ENCODE measurements around the gene ZNF93. TPM values are rescaled to one million over a fixed set of nuclear protein-coding genes. Genes with fewer than 3 reads are reported as not detected.
"Not testable (repeated sequence)": the region's sequence is repeated elsewhere in the genome, so short reads cannot be mapped to it uniquely, and the experiment has no call there.

ZNF93 gene
- polyA plus RNA-seq (2013, experiment 1 of 4), result 47.6 TPM
- 57.2 TPM for polyA plus RNA-seq (2013, experiment 2 of 4)
- polyA plus RNA-seq (2013, experiment 3 of 4), result 44.3 TPM
- polyA plus RNA-seq (2013, experiment 4 of 4), result 45.4 TPM

- peak within 1 kb of the TSS; percentile 68 for H3K4me3 ChIP-seq (ENCODE audit: insufficient read depth, low read depth, low read length)
- 2% methylated on average over 35 of the region's 35 CpGs for WGBS, 2 experiments
- peak within 1 kb of the TSS; percentile 99 for H3K27ac ChIP-seq (ENCODE audit: insufficient read depth, low read depth, low read length, poor library complexity, severe bottlenecking)
- H3K9me3 ChIP-seq (ENCODE audit: control insufficient read depth, low read length), result no peaks in the 10 kb centered on the region
- H3K4me1 ChIP-seq (ENCODE audit: control insufficient read depth, insufficient read depth, low read length), result peaks cover 4% of the 10 kb centered on the region
- H3K36me3 ChIP-seq (ENCODE audit: control insufficient read depth, insufficient read depth, low read length), result no peaks in the 10 kb centered on the region
- H3K27me3 ChIP-seq (ENCODE audit: control insufficient read depth, insufficient read depth, low read length, poor library complexity, severe bottlenecking), result no peaks in the 10 kb centered on the region
These were observed at the start of gene ZNF93 for GRCh38 chr19:19900729-19901444. ZNF93 (plus strand) TSS chr19:19900946; CDS start chr19:19901089, 143 bp downstream.

GRCh38 chr19:19851740-19852139, 49.0 kb upstream of the ZNF93 start:
- not testable (repeated sequence) for H3K27me3 ChIP-seq (ENCODE audit: control insufficient read depth, insufficient read depth, low read length, poor library complexity, severe bottlenecking); H3K36me3 ChIP-seq (ENCODE audit: control insufficient read depth, insufficient read depth, low read length); H3K4me1 ChIP-seq (ENCODE audit: control insufficient read depth, insufficient read depth, low read length); H3K9me3 ChIP-seq (ENCODE audit: control insufficient read depth, low read length); H3K27ac ChIP-seq (ENCODE audit: insufficient read depth, low read depth, low read length, poor library complexity, severe bottlenecking); H3K4me3 ChIP-seq (ENCODE audit: insufficient read depth, low read depth, low read length)
- WGBS, 2 experiments, result 91 to 94% methylated on average over 2 of the region's 2 CpGs

- Histone ChIP-seq H3K36me3 (ENCODE audit: control insufficient read depth, insufficient read depth, low read length) (no peaks in the 10 kb centered on the region), H3K4me3 (ENCODE audit: insufficient read depth, low read depth, low read length) (no peak overlapping the region), H3K4me1 (ENCODE audit: control insufficient read depth, insufficient read depth, low read length) (no peaks in the 10 kb centered on the region), H3K9me3 (ENCODE audit: control insufficient read depth, low read length) (no peaks in the 10 kb centered on the region), H3K27me3 (ENCODE audit: control insufficient read depth, insufficient read depth, low read length, poor library complexity, severe bottlenecking) (no peaks in the 10 kb centered on the region), H3K27ac (ENCODE audit: insufficient read depth, low read depth, low read length, poor library complexity, severe bottlenecking) (no peak overlapping the region)
- WGBS, 2 experiments, result 86 to 93% methylated on average over 2 of the region's 2 CpGs
These were observed 42.0 kb upstream of the ZNF93 start for GRCh38 chr19:19858751-19859150.

- Histone ChIP-seq H3K27ac (ENCODE audit: insufficient read depth, low read depth, low read length, poor library complexity, severe bottlenecking) (no peak overlapping the region), H3K9me3 (ENCODE audit: control insufficient read depth, low read length) (no peaks in the 10 kb centered on the region), H3K27me3 (ENCODE audit: control insufficient read depth, insufficient read depth, low read length, poor library complexity, severe bottlenecking) (no peaks in the 10 kb centered on the region), H3K4me3 (ENCODE audit: insufficient read depth, low read depth, low read length) (peak overlapping the region; percentile 32), H3K36me3 (ENCODE audit: control insufficient read depth, insufficient read depth, low read length) (no peaks in the 10 kb centered on the region), H3K4me1 (ENCODE audit: control insufficient read depth, insufficient read depth, low read length) (no peaks in the 10 kb centered on the region)
- 81% methylated on average over 29 of the region's 29 CpGs for WGBS, 2 experiments
These were observed 39.9 kb upstream of the ZNF93 start for GRCh38 chr19:19860756-19861390.

- H3K4me3 ChIP-seq (ENCODE audit: insufficient read depth, low read depth, low read length), result peak within 1 kb of the TSS; percentile 73
- no peaks in the 10 kb centered on the region for H3K36me3 ChIP-seq (ENCODE audit: control insufficient read depth, insufficient read depth, low read length)
- H3K4me1 ChIP-seq (ENCODE audit: control insufficient read depth, insufficient read depth, low read length), result no peaks in the 10 kb centered on the region
- no peaks in the 10 kb centered on the region for H3K9me3 ChIP-seq (ENCODE audit: control insufficient read depth, low read length)
- H3K27me3 ChIP-seq (ENCODE audit: control insufficient read depth, insufficient read depth, low read length, poor library complexity, severe bottlenecking), result no peaks in the 10 kb centered on the region
- WGBS, 2 experiments, result 7 to 9% methylated on average over 41 to 43 of the region's 43 CpGs
- peak within 1 kb of the TSS; percentile 98 for H3K27ac ChIP-seq (ENCODE audit: insufficient read depth, low read depth, low read length, poor library complexity, severe bottlenecking)
These were observed 34.8 kb upstream of the ZNF93 start, which contains the start of gene ZNF253 for GRCh38 chr19:19865750-19866610. ZNF253 (plus strand) TSS chr19:19865882; CDS start chr19:19865997, 115 bp downstream.

GRCh38 chr19:19866611-19867248, 34.0 kb upstream of the ZNF93 start:
- no peaks in the 10 kb centered on the region for H3K9me3 ChIP-seq (ENCODE audit: control insufficient read depth, low read length)
- peaks cover 3% of the 10 kb centered on the region for H3K36me3 ChIP-seq (ENCODE audit: control insufficient read depth, insufficient read depth, low read length)
- H3K4me3 ChIP-seq (ENCODE audit: insufficient read depth, low read depth, low read length), result peak overlapping the region; percentile 73
- 14 to 24% methylated on average over 23 of the region's 23 CpGs for WGBS, 2 experiments
- H3K27ac ChIP-seq (ENCODE audit: insufficient read depth, low read depth, low read length, poor library complexity, severe bottlenecking), result peak overlapping the region; percentile 98
- H3K27me3 ChIP-seq (ENCODE audit: control insufficient read depth, insufficient read depth, low read length, poor library complexity, severe bottlenecking), result no peaks in the 10 kb centered on the region
- H3K4me1 ChIP-seq (ENCODE audit: control insufficient read depth, insufficient read depth, low read length), result no peaks in the 10 kb centered on the region

- H3K9me3 ChIP-seq (ENCODE audit: control insufficient read depth, low read length); H3K4me1 ChIP-seq (ENCODE audit: control insufficient read depth, insufficient read depth, low read length); H3K4me3 ChIP-seq (ENCODE audit: insufficient read depth, low read depth, low read length); H3K27me3 ChIP-seq (ENCODE audit: control insufficient read depth, insufficient read depth, low read length, poor library complexity, severe bottlenecking); H3K27ac ChIP-seq (ENCODE audit: insufficient read depth, low read depth, low read length, poor library complexity, severe bottlenecking): not testable (repeated sequence)
- H3K36me3 ChIP-seq (ENCODE audit: control insufficient read depth, insufficient read depth, low read length), result peaks cover 24% of the 10 kb centered on the region
- WGBS, 2 experiments, result 71 to 73% methylated on average over 5 of the region's 5 CpGs
These were observed 30.7 kb upstream of the ZNF93 start for GRCh38 chr19:19870086-19870485.

- 95 to 96% methylated on average over 3 of the region's 3 CpGs for WGBS, 2 experiments
- H3K9me3 ChIP-seq (ENCODE audit: control insufficient read depth, low read length), result peaks cover 2% of the 10 kb centered on the region
These were observed 28.8 kb upstream of the ZNF93 start for GRCh38 chr19:19871932-19872331.

GRCh38 chr19:19873381-19873780, 27.4 kb upstream of the ZNF93 start:
- peaks cover 24% of the 10 kb centered on the region for H3K36me3 ChIP-seq (ENCODE audit: control insufficient read depth, insufficient read depth, low read length)
- peaks cover 2% of the 10 kb centered on the region for H3K9me3 ChIP-seq (ENCODE audit: control insufficient read depth, low read length)
- H3K27ac ChIP-seq (ENCODE audit: insufficient read depth, low read depth, low read length, poor library complexity, severe bottlenecking), result no peak overlapping the region

More at GRCh38 chr19:19871932-19872331, 28.8 kb upstream of the ZNF93 start:
- Histone ChIP-seq H3K36me3 (ENCODE audit: control insufficient read depth, insufficient read depth, low read length) (peaks cover 24% of the 10 kb centered on the region), H3K4me3 (ENCODE audit: insufficient read depth, low read depth, low read length) (no peak overlapping the region), H3K4me1 (ENCODE audit: control insufficient read depth, insufficient read depth, low read length) (no peaks in the 10 kb centered on the region), H3K27me3 (ENCODE audit: control insufficient read depth, insufficient read depth, low read length, poor library complexity, severe bottlenecking) (no peaks in the 10 kb centered on the region), H3K27ac (ENCODE audit: insufficient read depth, low read depth, low read length, poor library complexity, severe bottlenecking) (no peak overlapping the region)

More at GRCh38 chr19:19873381-19873780, 27.4 kb upstream of the ZNF93 start:
- H3K4me1 ChIP-seq (ENCODE audit: control insufficient read depth, insufficient read depth, low read length), result no peaks in the 10 kb centered on the region
- H3K27me3 ChIP-seq (ENCODE audit: control insufficient read depth, insufficient read depth, low read length, poor library complexity, severe bottlenecking), result no peaks in the 10 kb centered on the region
- no peak overlapping the region for H3K4me3 ChIP-seq (ENCODE audit: insufficient read depth, low read depth, low read length)
